Hepatocyte (in vitro differentiated cells): ENCODE measurements around the gene GPR45. TPM values are rescaled to one million over a fixed set of nuclear protein-coding genes. Genes with fewer than 3 reads are reported as not detected.

Experiments used
- DNase-seq: peaks from one replicate; pipeline ENCODE4 v3.0.0-alpha.2; 2016; ENCODE audit warnings: low spot score
- H2AFZ ChIP-seq: fragments of 200-600 bp; sonication (generic); 2 replicates; pipeline ENCODE4 v1.6.0; 2016; ENCODE audit warnings: antibody characterized with exemption, mild to moderate bottlenecking
- H3K27ac ChIP-seq: fragments of 200-600 bp; sonication (generic); 2 replicates; pipeline ENCODE4 v1.5.1; 2016; ENCODE audit warnings: mild to moderate bottlenecking
- H3K27me3 ChIP-seq: fragments of 200-600 bp; sonication (generic); 2 replicates; pipeline ENCODE4 v1.6.1; 2016
- H3K36me3 ChIP-seq: fragments of 200-600 bp; sonication (generic); replicated peaks from 2 replicates; pipeline ENCODE4 v1.5.1; 2016; ENCODE audit warnings: low read depth; ENCODE audit not compliant: insufficient read depth
- H3K4me1 ChIP-seq: fragments of 200-600 bp; sonication (generic); 2 replicates; pipeline ENCODE4 v1.5.1; 2016; ENCODE audit warnings: mild to moderate bottlenecking, moderate library complexity; ENCODE audit not compliant: insufficient read depth
- H3K4me2 ChIP-seq: fragments of 200-600 bp; sonication (generic); 2 replicates; pipeline ENCODE4 v1.6.0; 2016
- H3K4me3 ChIP-seq: fragments of 200-600 bp; sonication (generic); 2 replicates; pipeline ENCODE4 v1.5.1; 2016; ENCODE audit warnings: mild to moderate bottlenecking
- H3K79me2 ChIP-seq: fragments of 200-600 bp; sonication (generic); 2 replicates; pipeline ENCODE4 v1.6.0; 2017; ENCODE audit warnings: mild to moderate bottlenecking
- H3K9me2 ChIP-seq: fragments of 200-600 bp; sonication (generic); replicated peaks from 2 replicates; pipeline ENCODE4 v1.6.0; 2017; ENCODE audit warnings: mild to moderate bottlenecking; ENCODE audit not compliant: insufficient read depth
- H3K9me3 ChIP-seq: fragments of 200-600 bp; sonication (generic); 2 replicates; pipeline ENCODE4 v1.5.1; 2016; ENCODE audit warnings: low read depth, mild to moderate bottlenecking
- H4K20me1 ChIP-seq: fragments of 200-600 bp; sonication (generic); 2 replicates; pipeline ENCODE4 v1.6.0; 2016; ENCODE audit warnings: mild to moderate bottlenecking; ENCODE audit not compliant: insufficient read depth, poor library complexity, severe bottlenecking
- EZH2 ChIP-seq: fragments of 200-600 bp; sonication (generic); IDR thresholded peaks from 2 replicates; pipeline ENCODE4 v1.6.1; 2016; ENCODE audit warnings: antibody characterized with exemption, mild to moderate bottlenecking, borderline replicate concordance
- EZH2phosphoT487 ChIP-seq: fragments of 200-600 bp; sonication (generic); IDR thresholded peaks from one replicate; pipeline ENCODE4 v1.6.1; 2018; ENCODE audit warnings: antibody characterized with exemption, mild to moderate bottlenecking, low read depth, moderate library complexity; ENCODE audit not compliant: unreplicated experiment, severe bottlenecking
- WGBS: methylation state at CpG from one replicate; pipeline ENCODE4 v1.1.6; 2016; ENCODE audit warnings: low lambda C conversion rate; ENCODE audit errors: missing lambda C conversion rate; 5-methylcytosine and 5-hydroxymethylcytosine counted together
- polyA plus RNA-seq: library from polyadenylated mRNA; unstranded; fragments of >200 nt; fragmentation: Nextera tagmentation; extraction: Ambion mirVana; gene quantifications from 2 replicates; pipeline ENCODE4 v1.2.1, GENCODE V29; 2016
- total RNA-seq: library from RNA; depleted of rRNA; stranded (reverse); fragments of >200 nt; gene quantifications from 2 replicates; pipeline ENCODE4 v1.2.3, GENCODE V29; 2014
- TF ChIP-seq, protein P1 (sequence below): fragments of 200-600 bp; sonication (generic); IDR thresholded peaks from 2 replicates; pipeline ENCODE4 v1.5.1; 2016; ENCODE audit warnings: antibody characterized with exemption, mild to moderate bottlenecking; ENCODE audit not compliant: poor library complexity

The GPR45 gene, protein sequence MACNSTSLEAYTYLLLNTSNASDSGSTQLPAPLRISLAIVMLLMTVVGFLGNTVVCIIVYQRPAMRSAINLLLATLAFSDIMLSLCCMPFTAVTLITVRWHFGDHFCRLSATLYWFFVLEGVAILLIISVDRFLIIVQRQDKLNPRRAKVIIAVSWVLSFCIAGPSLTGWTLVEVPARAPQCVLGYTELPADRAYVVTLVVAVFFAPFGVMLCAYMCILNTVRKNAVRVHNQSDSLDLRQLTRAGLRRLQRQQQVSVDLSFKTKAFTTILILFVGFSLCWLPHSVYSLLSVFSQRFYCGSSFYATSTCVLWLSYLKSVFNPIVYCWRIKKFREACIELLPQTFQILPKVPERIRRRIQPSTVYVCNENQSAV
- total RNA-seq (not detected in 2 replicates), polyA plus RNA-seq (0.23 TPM in 1 of 2 replicates, not detected in the other)

- H3K4me1 ChIP-seq = no peaks in the 10 kb centered on the region
- H2AFZ ChIP-seq = no peak within 1 kb of the TSS
- H3K27me3 ChIP-seq = no peaks in the 10 kb centered on the region
- no peak within 1 kb of the TSS for H3K4me2 ChIP-seq
- no peak within 1 kb of the TSS for H3K4me3 ChIP-seq
- H3K9me2 ChIP-seq = no peaks in the 10 kb centered on the region
- TF ChIP-seq, protein P1, sequence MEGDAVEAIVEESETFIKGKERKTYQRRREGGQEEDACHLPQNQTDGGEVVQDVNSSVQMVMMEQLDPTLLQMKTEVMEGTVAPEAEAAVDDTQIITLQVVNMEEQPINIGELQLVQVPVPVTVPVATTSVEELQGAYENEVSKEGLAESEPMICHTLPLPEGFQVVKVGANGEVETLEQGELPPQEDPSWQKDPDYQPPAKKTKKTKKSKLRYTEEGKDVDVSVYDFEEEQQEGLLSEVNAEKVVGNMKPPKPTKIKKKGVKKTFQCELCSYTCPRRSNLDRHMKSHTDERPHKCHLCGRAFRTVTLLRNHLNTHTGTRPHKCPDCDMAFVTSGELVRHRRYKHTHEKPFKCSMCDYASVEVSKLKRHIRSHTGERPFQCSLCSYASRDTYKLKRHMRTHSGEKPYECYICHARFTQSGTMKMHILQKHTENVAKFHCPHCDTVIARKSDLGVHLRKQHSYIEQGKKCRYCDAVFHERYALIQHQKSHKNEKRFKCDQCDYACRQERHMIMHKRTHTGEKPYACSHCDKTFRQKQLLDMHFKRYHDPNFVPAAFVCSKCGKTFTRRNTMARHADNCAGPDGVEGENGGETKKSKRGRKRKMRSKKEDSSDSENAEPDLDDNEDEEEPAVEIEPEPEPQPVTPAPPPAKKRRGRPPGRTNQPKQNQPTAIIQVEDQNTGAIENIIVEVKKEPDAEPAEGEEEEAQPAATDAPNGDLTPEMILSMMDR = no peak
- TF ChIP-seq EZH2 = no peak
- TF ChIP-seq EZH2phosphoT487 = no peak
- no peaks in the 10 kb centered on the region for H3K79me2 ChIP-seq
- no peak within 1 kb of the TSS for H3K27ac ChIP-seq
- no peaks in the 10 kb centered on the region for H3K36me3 ChIP-seq
- no peaks in the 10 kb centered on the region for H4K20me1 ChIP-seq
- no peaks in the 10 kb centered on the region for H3K9me3 ChIP-seq
- no peak for DNase-seq
- WGBS = 95% methylated on average over 10 of the region's 10 CpGs
Observed at GRCh38 chr2:105241443-105241842, at the start of gene GPR45. Gene GPR45 (plus strand): TSS chr2:105241743. CDS start chr2:105241859, 116 bp downstream.

GRCh38 chr2:105194022-105194675 lies 47.4 kb upstream of the GPR45 start:
- TF ChIP-seq, protein P1 = no peak
- TF ChIP-seq EZH2phosphoT487 = no peak
- no peak for TF ChIP-seq EZH2
- 58% methylated on average over 14 of the region's 14 CpGs for WGBS

DNA sequence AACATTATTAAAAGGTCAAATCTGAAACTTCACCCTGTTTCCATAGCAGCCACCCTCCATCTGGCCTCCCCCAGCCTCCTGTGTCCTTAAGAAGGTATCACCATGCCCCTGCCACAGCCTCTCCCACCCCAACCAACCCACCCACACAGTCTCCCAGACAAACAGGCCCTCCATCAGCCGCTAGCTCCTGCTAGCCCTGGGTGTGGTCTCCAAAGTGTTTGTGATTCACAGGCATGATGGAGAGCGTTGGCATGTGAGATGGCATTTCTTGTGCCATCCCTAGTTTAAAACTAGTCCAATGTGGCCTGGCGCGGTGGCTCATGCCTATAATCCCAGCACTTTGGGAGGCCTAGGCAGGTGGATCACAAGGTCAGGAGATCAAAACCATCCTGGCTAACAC lies 44.9 kb upstream of the GPR45 start:
- Histone ChIP-seq H3K79me2 (no peaks in the 10 kb centered on the region), H3K4me1 (no peaks in the 10 kb centered on the region), H3K36me3 (no peaks in the 10 kb centered on the region), H4K20me1 (no peaks in the 10 kb centered on the region), H3K27ac (no peak overlapping the region), H3K9me2 (no peaks in the 10 kb centered on the region), H3K4me3 (no peak overlapping the region), H3K27me3 (no peaks in the 10 kb centered on the region), H2AFZ (no peak overlapping the region), H3K4me2 (no peak overlapping the region), H3K9me3 (no peaks in the 10 kb centered on the region)
- DNase-seq = no peak
- WGBS = 92% methylated on average over 4 of the region's 4 CpGs
- TF ChIP-seq, protein P1 = no peak
- no peak for TF ChIP-seq EZH2phosphoT487
- TF ChIP-seq EZH2 = no peak

More at GRCh38 chr2:105194022-105194675, 47.4 kb upstream of the GPR45 start:
- no peak overlapping the region for H3K27ac ChIP-seq
- H3K4me2 ChIP-seq = no peak overlapping the region
- no peaks in the 10 kb centered on the region for H3K36me3 ChIP-seq
- no peaks in the 10 kb centered on the region for H3K9me2 ChIP-seq
- H3K27me3 ChIP-seq = no peaks in the 10 kb centered on the region
- H3K9me3 ChIP-seq = no peaks in the 10 kb centered on the region
- H4K20me1 ChIP-seq = no peaks in the 10 kb centered on the region
- H3K4me3 ChIP-seq = no peak overlapping the region
- no peak overlapping the region for H2AFZ ChIP-seq
- no peaks in the 10 kb centered on the region for H3K4me1 ChIP-seq
- H3K79me2 ChIP-seq = no peaks in the 10 kb centered on the region
- DNase-seq = no peak
